Activated CD8-positive, alpha-beta memory T cell treated with anti-CD3 and anti-CD28 coated beads for 48 hours (primary cell): ENCODE data around the gene TPM2.

Experiments used
- DNase-seq, 3 experiments: peaks; one replicate each; pipeline ENCODE4 v3.0.0-alpha.2; 2020; ENCODE audit warnings: low read depth in 2 of 3, low spot score in 2 of 3

TPM2 gene

GRCh38 chr9:35718721-35719511, 29.2 kb upstream of the TPM2 start:
- no peak for DNase-seq

GRCh38 chr9:35717132-35717870, 27.6 kb upstream of the TPM2 start:
- DNase-seq = no peak

- no peak for DNase-seq
Measured at GRCh38 chr9:35716230-35716629, 26.5 kb upstream of the TPM2 start.

DNA sequence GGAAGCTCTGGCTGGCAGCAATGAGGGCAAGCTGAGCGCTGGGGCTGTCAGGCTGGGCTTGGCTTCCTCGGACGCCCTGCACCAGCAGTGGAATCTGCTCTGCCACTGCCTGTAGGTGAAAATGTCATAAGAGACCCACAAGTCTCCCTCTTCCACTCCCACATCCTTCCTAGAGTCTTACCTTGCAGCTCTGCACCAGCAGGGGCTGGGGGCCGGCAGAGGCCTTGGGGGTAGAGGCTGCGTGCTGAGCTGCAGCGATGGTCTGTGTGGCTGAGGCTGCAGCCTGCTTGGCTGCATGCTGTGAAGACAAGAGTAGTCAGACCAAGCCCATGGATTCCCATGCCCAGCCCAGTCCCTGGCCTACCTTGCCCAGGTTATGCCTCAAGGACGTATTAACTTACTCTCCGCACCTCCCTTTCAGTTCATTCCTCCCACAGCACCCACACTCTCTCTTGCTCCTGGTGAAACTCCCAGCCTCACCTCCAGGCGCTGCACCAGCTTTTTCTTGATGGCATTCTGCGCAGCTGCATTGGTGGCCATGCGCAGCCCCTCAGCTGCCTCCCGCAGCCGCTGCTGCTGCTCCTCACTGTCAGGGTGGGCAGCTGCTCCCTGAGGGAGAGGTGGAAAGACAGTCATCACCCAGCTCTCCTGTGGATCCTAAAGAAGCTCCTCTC, 25.0 kb upstream of the TPM2 start:
- DNase-seq = no peak

GRCh38 chr9:35714123-35714522, 24.4 kb upstream of the TPM2 start:
- no peak for DNase-seq

- no peak for DNase-seq
Measured at GRCh38 chr9:35713578-35713977, 23.9 kb upstream of the TPM2 start.

- no peak for DNase-seq
Measured at GRCh38 chr9:35712762-35713400, 23.2 kb upstream of the TPM2 start.

DNA sequence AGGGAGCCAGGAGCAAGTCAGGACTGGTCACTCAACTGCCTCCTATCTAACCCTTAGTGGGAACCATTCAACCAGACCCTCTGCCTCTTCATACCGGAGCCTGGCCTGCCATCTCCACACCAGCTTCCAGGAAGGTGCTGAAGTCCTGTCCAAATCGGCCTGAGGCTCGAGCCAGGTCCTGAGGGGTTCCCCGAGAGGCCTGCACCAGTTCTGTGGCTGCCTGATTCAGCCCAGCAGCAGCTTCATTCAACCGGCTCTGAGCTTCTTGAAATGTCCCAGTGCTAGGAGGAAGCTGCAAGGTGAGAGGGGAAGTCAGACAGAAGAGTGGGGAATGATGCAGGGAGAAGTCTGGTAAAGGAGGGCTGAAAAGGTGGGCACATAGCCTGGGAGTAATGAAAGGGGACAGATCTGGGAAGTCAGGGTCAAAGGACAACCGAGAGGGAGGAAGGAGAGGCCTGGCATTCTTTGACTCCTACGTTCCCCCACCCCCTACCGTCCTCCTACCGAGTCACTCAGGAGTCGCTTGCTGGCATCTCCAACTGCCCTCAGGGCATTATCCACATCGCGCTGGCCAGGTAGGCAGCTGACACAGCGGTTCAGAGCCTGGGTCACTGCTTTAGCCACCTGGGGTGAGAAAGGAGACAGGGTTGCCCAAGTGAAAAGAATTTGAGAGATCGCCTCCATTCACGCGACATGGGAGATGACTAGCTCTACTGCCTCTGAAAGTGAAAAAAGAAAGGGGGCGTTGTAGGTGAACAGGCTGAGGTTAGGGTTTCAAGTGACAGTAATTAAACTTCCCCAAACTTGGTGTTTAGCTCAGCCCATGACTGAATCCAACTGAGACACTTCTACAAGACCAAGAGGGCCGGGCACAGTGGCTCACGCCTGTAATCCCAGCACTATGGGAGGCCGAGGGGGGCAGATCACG, 22.0 kb upstream of the TPM2 start:
- no peak for DNase-seq

DNA sequence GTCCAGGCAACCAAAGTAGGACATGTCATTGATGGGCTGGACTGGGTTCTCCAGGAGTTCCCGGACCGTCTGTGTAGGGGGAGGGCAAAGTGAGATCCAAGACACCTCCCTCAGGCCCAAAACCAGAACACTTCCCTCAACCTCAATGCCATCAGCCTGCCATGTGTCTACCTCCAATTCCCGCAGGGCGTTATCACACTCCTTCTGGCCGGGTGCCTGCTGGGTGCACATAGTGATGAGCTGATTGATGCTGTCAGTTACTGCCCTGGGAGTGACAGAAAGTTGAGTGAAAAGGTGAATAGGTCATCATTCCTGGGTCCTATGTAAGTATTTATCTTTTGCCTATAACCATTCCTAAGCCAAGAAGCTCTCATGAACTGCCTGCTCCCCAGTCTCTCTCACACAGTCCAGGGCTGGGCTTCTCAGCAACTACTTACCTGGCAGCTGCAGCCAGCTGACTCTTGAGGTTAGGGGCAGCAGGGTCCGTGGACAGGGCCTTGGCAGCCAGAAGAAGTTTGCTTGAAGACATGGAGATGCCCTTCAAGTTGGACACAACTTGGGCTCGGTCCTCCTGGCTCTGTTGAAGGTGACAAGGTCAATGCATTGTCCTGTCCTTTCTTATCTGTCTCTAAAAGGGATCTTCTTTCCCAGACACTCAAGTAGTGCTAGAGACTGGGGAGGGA, 21.2 kb upstream of the TPM2 start:
- no peak for DNase-seq

GRCh38 chr9:35708146-35708545, 18.4 kb upstream of the TPM2 start:
- DNase-seq = no peak

DNA sequence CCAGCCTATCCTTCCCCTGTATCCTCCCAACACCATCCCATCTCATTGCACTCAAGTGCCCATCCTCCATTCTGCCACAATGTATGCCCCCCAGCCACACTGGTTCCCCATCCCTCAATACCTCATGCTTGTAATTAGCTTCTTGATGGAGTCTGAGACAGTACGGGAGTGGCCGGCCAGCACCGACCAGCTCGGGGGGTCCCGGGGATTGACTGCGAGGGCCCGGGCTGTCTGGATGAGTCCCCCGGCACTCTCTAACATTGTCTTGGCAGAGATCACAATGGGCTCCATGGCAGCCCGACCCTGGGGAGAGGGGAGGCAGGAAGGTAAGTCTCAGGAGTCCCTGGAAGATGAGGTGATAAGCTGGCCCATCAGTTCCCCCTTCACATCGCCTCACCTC, 17.2 kb upstream of the TPM2 start:
- no peak for DNase-seq

GRCh38 chr9:35705836-35706430, 16.2 kb upstream of the TPM2 start:
- DNase-seq = no peak

- no peak for DNase-seq
Measured at GRCh38 chr9:35705372-35705771, 15.6 kb upstream of the TPM2 start.

GRCh38 chr9:35703906-35704672, 14.4 kb upstream of the TPM2 start:
- no peak for DNase-seq

GRCh38 chr9:35702696-35703095, 13.0 kb upstream of the TPM2 start:
- no peak for DNase-seq

GRCh38 chr9:35700942-35701341, 11.2 kb upstream of the TPM2 start:
- no peak for DNase-seq

DNA sequence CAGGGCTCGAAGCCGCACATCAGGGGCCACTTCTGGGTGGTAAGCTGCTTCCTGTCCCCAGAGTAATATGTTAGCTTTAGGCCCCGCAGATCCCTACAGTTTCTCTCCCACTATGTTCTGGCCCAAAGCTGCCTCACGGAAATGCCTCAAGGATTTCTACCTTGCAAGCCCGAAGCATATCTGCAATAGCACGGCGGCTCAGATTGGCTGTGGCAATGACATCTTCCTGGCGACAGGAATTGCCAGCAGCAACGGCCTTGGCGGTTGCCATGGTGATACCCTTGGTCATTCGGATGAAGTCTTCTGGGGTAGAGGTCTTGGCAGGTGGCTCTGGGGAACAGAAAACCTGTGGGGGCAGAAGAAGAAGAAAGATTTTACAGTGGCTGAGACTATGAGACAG, 10.3 kb upstream of the TPM2 start:
- DNase-seq = no peak

GRCh38 chr9:35698231-35698630, 8.5 kb upstream of the TPM2 start:
- DNase-seq = no peak

DNA sequence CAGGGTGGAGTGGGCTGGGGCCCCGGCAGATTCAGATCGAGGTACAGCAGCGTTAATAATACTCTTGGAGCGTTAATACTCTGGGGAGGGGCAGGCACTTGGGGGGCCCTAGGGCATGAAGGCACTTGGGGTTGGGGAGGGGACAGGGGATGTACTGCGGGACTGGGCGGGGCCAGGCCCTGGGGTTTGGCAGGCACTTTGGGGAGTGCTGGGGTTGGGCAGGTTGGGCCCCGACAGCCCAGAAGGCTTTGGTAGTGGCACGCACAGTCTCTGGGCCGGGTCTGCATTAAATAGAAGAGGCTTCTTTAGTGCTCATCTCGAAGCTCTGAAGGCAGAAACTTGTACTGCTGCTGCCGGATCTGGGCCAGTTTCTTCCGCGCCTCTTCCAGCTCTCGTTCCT, 7.8 kb upstream of the TPM2 start:
- no peak for DNase-seq
